HG03439 (cell line): ENCODE results near the gene SPATA17.
"Not testable (repeated sequence)": the region's sequence is repeated elsewhere in the genome, so short reads cannot be mapped to it uniquely, and the experiment has no call there.

Experiments
- ATAC-seq: cut with Tn5 transposase; IDR thresholded peaks from one replicate; pipeline ENCODE4 v1.9.1; 2021; ENCODE audit warnings: mild to moderate bottlenecking, moderate library complexity; ENCODE audit not compliant: unreplicated experiment

The SPATA17 gene

GRCh38 chr1:217673387-217673786 lies 42.2 kb downstream of the SPATA17 start:
- no peak for ATAC-seq

- ATAC-seq = no peak
These were observed 43.0 kb downstream of the SPATA17 start for GRCh38 chr1:217674028-217674729.

- ATAC-seq = no peak
These were observed 50.7 kb downstream of the SPATA17 start for GRCh38 chr1:217681806-217682205.

- no peak for ATAC-seq
These were observed 56.4 kb downstream of the SPATA17 start for GRCh38 chr1:217687511-217687910.

- ATAC-seq = not testable (repeated sequence)
These were observed 65.0 kb downstream of the SPATA17 start for GRCh38 chr1:217696140-217696539.

GRCh38 chr1:217703326-217703725 lies 72.2 kb downstream of the SPATA17 start:
- no peak for ATAC-seq

- ATAC-seq = no peak
These were observed 81.9 kb downstream of the SPATA17 start for GRCh38 chr1:217712925-217713597.

- ATAC-seq = no peak
These were observed 84.5 kb downstream of the SPATA17 start for GRCh38 chr1:217715681-217716080.

- ATAC-seq = no peak
These were observed 86.8 kb downstream of the SPATA17 start for GRCh38 chr1:217717959-217718358.

- no peak for ATAC-seq
These were observed 87.7 kb downstream of the SPATA17 start for GRCh38 chr1:217718873-217719272.

GRCh38 chr1:217721692-217722091 lies 90.5 kb downstream of the SPATA17 start:
- no peak for ATAC-seq

- ATAC-seq = no peak
These were observed 103.8 kb downstream of the SPATA17 start for GRCh38 chr1:217734973-217735372.

- ATAC-seq = no peak
These were observed 116.1 kb downstream of the SPATA17 start for GRCh38 chr1:217747156-217747769.

- ATAC-seq = no peak
These were observed 138.6 kb downstream of the SPATA17 start for GRCh38 chr1:217769768-217770167.

GRCh38 chr1:217770918-217771317 lies 139.8 kb downstream of the SPATA17 start:
- no peak for ATAC-seq

- no peak for ATAC-seq
These were observed 145.5 kb downstream of the SPATA17 start for GRCh38 chr1:217776693-217777092.

GRCh38 chr1:217781056-217781455 lies 149.9 kb downstream of the SPATA17 start:
- no peak for ATAC-seq

GRCh38 chr1:217791091-217791490 lies 159.9 kb downstream of the SPATA17 start:
- ATAC-seq = no peak

GRCh38 chr1:217805792-217806191 lies 174.6 kb downstream of the SPATA17 start:
- no peak for ATAC-seq

GRCh38 chr1:217812175-217812574 lies 181.0 kb downstream of the SPATA17 start:
- ATAC-seq = no peak

- no peak for ATAC-seq
These were observed 181.9 kb downstream of the SPATA17 start for GRCh38 chr1:217813031-217813430.

GRCh38 chr1:217837691-217838090 lies 206.5 kb downstream of the SPATA17 start:
- ATAC-seq = no peak
